Activated CD8-positive, alpha-beta T cell treated with anti-CD3 and anti-CD28 coated beads for 36 hours (primary cell): ENCODE data around the gene FGF1. TPM values are rescaled to one million over a fixed set of nuclear protein-coding genes. Genes with fewer than 3 reads are reported as not detected.

Source experiments
- ATAC-seq: fragments of 200-7000 bp; cut with Tn5 transposase; one replicate; pipeline ENCODE4 v1.10.0; 2021; ENCODE audit warnings: mild to moderate bottlenecking, moderate library complexity
- CTCF ChIA-PET: fragments of 350-600 bp; sonication (Branson Sonifier 250); formaldehyde crosslinking; loops from one replicate; lab custom pipeline; 2021; ENCODE audit warnings: antibody characterized with exemption; lab: Charles Lee
- POLR2A ChIA-PET: fragments of 350-600 bp; sonication (Branson Sonifier 250); formaldehyde crosslinking; loops from one replicate; lab custom pipeline; 2021; ENCODE audit warnings: antibody characterized with exemption; lab: Charles Lee
- DNase-seq: peaks from one replicate; pipeline ENCODE4 v3.0.0-alpha.2; 2020
- H3K27ac Mint-ChIP-seq: one replicate; pipeline ENCODE4 v1.8.0; 2021; ENCODE audit warnings: mild to moderate bottlenecking, mixed read lengths
- H3K27me3 Mint-ChIP-seq: one replicate; pipeline ENCODE4 v1.8.0; 2021; ENCODE audit warnings: mixed read lengths
- H3K36me3 Mint-ChIP-seq: one replicate; pipeline ENCODE4 v1.8.0; 2021; ENCODE audit warnings: low read depth, mixed read lengths
- H3K4me1 Mint-ChIP-seq: one replicate; pipeline ENCODE4 v1.8.0; 2021; ENCODE audit warnings: low read depth, mixed read lengths
- H3K4me3 Mint-ChIP-seq: one replicate; pipeline ENCODE4 v1.8.0; 2021; ENCODE audit warnings: mild to moderate bottlenecking, moderate library complexity, mixed read lengths
- H3K9me3 Mint-ChIP-seq: one replicate; pipeline ENCODE4 v1.8.0; 2021; ENCODE audit warnings: mixed read lengths
- CTCF ChIP-seq: fragments of 200-600 bp; IDR thresholded peaks from one replicate; pipeline ENCODE4 v1.8.0; 2022; ENCODE audit warnings: antibody characterized with exemption, mild to moderate bottlenecking
- intact Hi-C: fragments of 100-400 bp; cut with micrococcal nuclease; formaldehyde crosslinking; loops from one replicate; pipeline ENCODE4 v1.10.0; 2022
- total RNA-seq, 2 experiments: library from RNA; stranded (reverse); gene quantifications; one replicate each; pipeline ENCODE4 v1.2.3, GENCODE V29; 2021

FGF1 gene
- total RNA-seq, 2 experiments from 2014 or later: not detected

- Mint-ChIP-seq H3K36me3 (no peaks in the 10 kb centered on the region), H3K4me1 (peaks cover 5% of the 10 kb centered on the region), H3K27me3 (no peaks in the 10 kb centered on the region), H3K9me3 (no peaks in the 10 kb centered on the region), H3K4me3 (no peak overlapping the region), H3K27ac (peak overlapping the region; percentile 14)
- ChIA-PET CTCF (interaction anchor here (0.6 to 30.6 kb wide), 34 partner anchors 10 to 357 kb away, joined by 3 to 673 read pairs (median 5); partner anchors contain the start of gene ARHGAP26), POLR2A (no interaction called here)
- intact Hi-C loops: loop anchor here (2.0 kb wide), 1 partner anchor 171 kb away; no protein-coding TSS in a partner anchor
- peak; percentile 29 for ATAC-seq
- peak; percentile 39 for TF ChIP-seq CTCF
- peak; percentile 22 for DNase-seq
These were observed 31.8 kb upstream of the FGF1 start for GRCh38 chr5:142717582-142718215.

- Mint-ChIP-seq H3K9me3 (no peaks in the 10 kb centered on the region), H3K4me1 (peaks cover 5% of the 10 kb centered on the region), H3K4me3 (no peak overlapping the region), H3K36me3 (no peaks in the 10 kb centered on the region), H3K27ac (no peak overlapping the region), H3K27me3 (no peaks in the 10 kb centered on the region)
- no peak for TF ChIP-seq CTCF
- DNase-seq: peak; percentile 67
- intact Hi-C loops: loop anchor here (2.0 kb wide), 1 partner anchor 172 kb away; no protein-coding TSS in a partner anchor
- ChIA-PET CTCF (interaction anchor here (0.6 to 30.6 kb wide), 30 partner anchors 11 to 292 kb away, joined by 3 to 673 read pairs (median 5); partner anchors contain the start of gene ARHGAP26), POLR2A (no interaction called here)
- peak; percentile 53 for ATAC-seq
These were observed 31.1 kb upstream of the FGF1 start for GRCh38 chr5:142716963-142717362.

DNA sequence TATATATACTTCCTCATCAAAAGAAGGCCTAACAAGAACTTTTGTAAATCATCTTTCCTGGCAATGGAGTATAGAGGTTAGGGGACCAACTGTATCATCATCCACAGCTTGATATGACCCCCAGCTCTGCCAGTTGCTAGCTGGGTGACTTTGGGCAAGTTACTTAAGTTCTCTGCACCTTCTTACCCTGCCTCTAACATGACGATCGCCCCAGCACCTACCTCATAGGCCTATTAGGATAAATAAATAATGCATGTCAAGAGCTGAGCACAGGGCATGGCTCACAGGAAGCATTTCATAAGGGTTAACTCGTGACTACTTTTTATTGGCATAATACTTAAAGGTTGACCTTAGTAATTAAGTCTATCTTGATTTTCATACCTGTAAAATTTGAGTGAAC lies 29.4 kb upstream of the FGF1 start:
- peaks cover 3% of the 10 kb centered on the region for H3K9me3 Mint-ChIP-seq
- H3K27me3 Mint-ChIP-seq: no peaks in the 10 kb centered on the region
- peaks cover 5% of the 10 kb centered on the region for H3K4me1 Mint-ChIP-seq
- no peak overlapping the region for H3K27ac Mint-ChIP-seq
- CTCF ChIA-PET: interaction anchor here (1.2 to 30.6 kb wide), 8 partner anchors 10 to 167 kb away, joined by 3 to 673 read pairs (median 30); no protein-coding TSS in a partner anchor
- H3K4me3 Mint-ChIP-seq: no peak overlapping the region
- intact Hi-C loops: no loop called here
- DNase-seq (no peak), ATAC-seq (no peak)
- TF ChIP-seq CTCF: no peak
- no peaks in the 10 kb centered on the region for H3K36me3 Mint-ChIP-seq
- POLR2A ChIA-PET: interaction anchor here (0.8 kb wide), 1 partner anchor 190 kb away, joined by 3 read pairs; no protein-coding TSS in a partner anchor

GRCh38 chr5:142713121-142713706 lies 27.3 kb upstream of the FGF1 start:
- Mint-ChIP-seq H3K36me3 (no peaks in the 10 kb centered on the region), H3K27ac (peak overlapping the region; percentile 40), H3K9me3 (peaks cover 3% of the 10 kb centered on the region), H3K4me3 (peak overlapping the region; percentile 72), H3K27me3 (no peaks in the 10 kb centered on the region), H3K4me1 (peaks cover 5% of the 10 kb centered on the region)
- peak; percentile 97 for ATAC-seq
- POLR2A ChIA-PET: interaction anchor here (0.8 kb wide), 2 partner anchors 36 to 174 kb away, joined by 3 to 4 read pairs; no protein-coding TSS in a partner anchor
- CTCF ChIA-PET: interaction anchor here (0.5 to 30.6 kb wide), 83 partner anchors 10 to 485 kb away, joined by 3 to 673 read pairs (median 5); partner anchors contain the start of gene ARHGAP26
- intact Hi-C loops: no loop called here
- DNase-seq: peak; percentile 92
- TF ChIP-seq CTCF: peak; percentile 93
